Natural killer cell treated with Interleukin-12 subunit alpha and Interleukin-12 subunit beta and Interleukin-15 and Interleukin-18, amount 100 ng/mL, for 72 hours (primary cell): ENCODE data around the gene PRR14L. TPM values are rescaled to one million over a fixed set of nuclear protein-coding genes. Genes with fewer than 3 reads are reported as not detected.
"Not testable (repeated sequence)": the region's sequence is repeated elsewhere in the genome, so short reads cannot be mapped to it uniquely, and the experiment has no call there.

Source experiments
- ATAC-seq, 2 donors: fragments of 150-1000 bp; cut with Tn5 transposase in 1 of 2; sonication (Bioruptor Pico), chemical (Tn5 transposase) in 1 of 2; 2 replicates each; pipeline ENCODE4 v1.10.0; 2021
- DNase-seq: peaks from one replicate; pipeline ENCODE4 v3.0.0; 2022; ENCODE audit warnings: low spot score
- H3K27ac Mint-ChIP-seq, 2 donors: 1 replicate in 1 of 2; 2 replicates in 1 of 2; pipeline ENCODE4 v1.8.0; 2022; ENCODE audit warnings: mixed read lengths in 2 of 2, mild to moderate bottlenecking in 1 of 2, moderate library complexity in 1 of 2
- H3K27me3 Mint-ChIP-seq, 2 donors: 1 replicate in 1 of 2; 2 replicates in 1 of 2; pipeline ENCODE4 v1.8.0; 2022; ENCODE audit warnings: mixed read lengths in 2 of 2
- H3K36me3 Mint-ChIP-seq: one replicate; pipeline ENCODE4 v1.8.0; 2022; ENCODE audit warnings: mixed read lengths
- H3K4me1 Mint-ChIP-seq, 2 donors: 1 replicate in 1 of 2; 2 replicates in 1 of 2; pipeline ENCODE4 v1.8.0; 2022; ENCODE audit warnings: low read depth in 2 of 2, mixed read lengths in 2 of 2, mild to moderate bottlenecking in 1 of 2
- H3K4me3 Mint-ChIP-seq: one replicate; pipeline ENCODE4 v1.8.0; 2022; ENCODE audit warnings: mixed read lengths
- H3K9me3 Mint-ChIP-seq: 2 replicates; pipeline ENCODE4 v1.8.0; 2022; ENCODE audit warnings: mixed read lengths
- total RNA-seq, 2 donors: library from RNA; stranded (reverse); gene quantifications; one replicate each; pipeline ENCODE4 v1.2.3, GENCODE V29; 2022

Gene PRR14L
- total RNA-seq, 2 donors from 2014 or later: 80.4 to 99.0 TPM

DNA sequence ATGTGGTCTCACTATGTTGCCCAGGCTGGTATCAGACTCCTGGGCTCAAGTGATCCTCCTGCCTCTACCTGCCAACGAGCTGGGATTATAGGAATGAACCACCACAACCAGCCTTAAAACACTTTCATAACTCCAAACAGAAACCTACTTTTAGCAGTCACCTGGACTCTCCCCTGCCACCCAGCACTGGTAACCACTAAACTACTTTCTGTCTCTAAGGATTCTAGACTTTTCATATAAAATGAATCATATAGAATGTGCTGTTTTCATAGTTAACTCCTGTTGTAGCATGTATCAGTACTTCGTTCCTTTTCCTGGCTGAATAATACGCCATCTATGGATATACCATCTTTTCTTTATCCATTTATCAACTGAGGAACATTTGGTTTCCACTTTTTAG lies 58.5 kb downstream of the PRR14L start:
- H3K27me3 Mint-ChIP-seq: no peaks in the 10 kb centered on the region
- ATAC-seq (no peak), DNase-seq (no peak)
- no peaks in the 10 kb centered on the region for H3K9me3 Mint-ChIP-seq
- peaks cover 9% of the 10 kb centered on the region for H3K36me3 Mint-ChIP-seq
- H3K4me1 Mint-ChIP-seq: peaks cover 25 to 27% of the 10 kb centered on the region in 2 donors
- no peak overlapping the region for H3K4me3 Mint-ChIP-seq
- H3K27ac Mint-ChIP-seq: peak overlapping the region; percentile 78 to 82

- H3K27ac Mint-ChIP-seq: peak overlapping the region in 1 of 2 donors; percentile 37
- H3K27me3 Mint-ChIP-seq: no peaks in the 10 kb centered on the region
- peaks cover 20% of the 10 kb centered on the region for H3K36me3 Mint-ChIP-seq
These were observed 66.5 kb downstream of the PRR14L start for GRCh38 chr22:31683181-31684105.

GRCh38 chr22:31682751-31683150 lies 67.2 kb downstream of the PRR14L start:
- DNase-seq (no peak), ATAC-seq (peak in 1 of 2 donors; percentile 38)
- H3K36me3 Mint-ChIP-seq: peaks cover 15% of the 10 kb centered on the region
- H3K4me1 Mint-ChIP-seq: peaks cover 0 to 7% of the 10 kb centered on the region in 2 donors
- no peaks in the 10 kb centered on the region for H3K27me3 Mint-ChIP-seq
- H3K27ac Mint-ChIP-seq: no peak overlapping the region
- H3K4me3 Mint-ChIP-seq: no peak overlapping the region
- no peaks in the 10 kb centered on the region for H3K9me3 Mint-ChIP-seq

More at GRCh38 chr22:31683181-31684105, 66.5 kb downstream of the PRR14L start:
- Mint-ChIP-seq H3K9me3 (no peaks in the 10 kb centered on the region), H3K4me1 (peaks cover 0 to 7% of the 10 kb centered on the region in 2 donors), H3K4me3 (no peak overlapping the region)
- DNase-seq (no peak), ATAC-seq (peak in 1 of 2 donors; percentile 50)

GRCh38 chr22:31681349-31682345 lies 68.3 kb downstream of the PRR14L start:
- Mint-ChIP-seq H3K27ac (no peak overlapping the region), H3K36me3 (peaks cover 15% of the 10 kb centered on the region), H3K9me3 (no peaks in the 10 kb centered on the region), H3K4me1 (peaks cover 5 to 11% of the 10 kb centered on the region in 2 donors), H3K27me3 (no peaks in the 10 kb centered on the region), H3K4me3 (no peak overlapping the region)
- no peak for DNase-seq
- no peak for ATAC-seq

DNA sequence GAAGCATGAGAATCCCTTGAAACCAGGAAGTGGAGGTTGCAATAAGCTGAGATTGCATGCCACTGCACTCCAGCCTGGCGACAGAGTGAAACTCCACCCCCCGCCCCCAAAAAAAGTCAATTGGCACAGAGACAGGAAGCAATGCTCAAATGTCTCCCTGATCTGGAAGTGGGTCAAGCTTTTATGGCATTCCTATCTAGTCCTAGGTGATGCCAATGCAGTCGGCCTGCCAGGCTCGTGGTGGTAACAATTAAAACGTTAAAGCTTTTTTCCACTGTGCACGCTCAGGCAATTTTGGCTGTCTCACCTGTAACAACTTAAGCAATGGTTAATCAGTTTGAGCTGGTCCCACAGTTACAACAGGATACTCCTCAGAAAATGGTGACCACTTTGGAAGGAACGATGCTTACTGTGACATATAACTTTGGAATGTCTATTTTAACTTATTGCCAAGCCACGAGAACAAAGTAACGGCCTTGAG lies 69.0 kb downstream of the PRR14L start:
- DNase-seq (no peak), ATAC-seq (no peak)
- Mint-ChIP-seq H3K4me1 (peaks cover 13 to 17% of the 10 kb centered on the region in 2 donors), H3K4me3 (no peak overlapping the region), H3K36me3 (peaks cover 15% of the 10 kb centered on the region), H3K9me3 (no peaks in the 10 kb centered on the region), H3K27ac (no peak overlapping the region), H3K27me3 (no peaks in the 10 kb centered on the region)

- no peak for DNase-seq
- Mint-ChIP-seq H3K36me3 (no peaks in the 10 kb centered on the region), H3K27me3 (no peaks in the 10 kb centered on the region), H3K4me3 (no peak overlapping the region), H3K27ac (no peak overlapping the region), H3K4me1 (peaks cover 13 to 14% of the 10 kb centered on the region in 2 donors), H3K9me3 (no peaks in the 10 kb centered on the region)
- no peak for ATAC-seq
These were observed 71.2 kb downstream of the PRR14L start for GRCh38 chr22:31678748-31679147.

GRCh38 chr22:31676700-31677099 lies 73.2 kb downstream of the PRR14L start:
- Mint-ChIP-seq H3K27me3 (no peaks in the 10 kb centered on the region), H3K9me3 (no peaks in the 10 kb centered on the region), H3K36me3 (no peaks in the 10 kb centered on the region), H3K4me1 (peaks cover 13 to 14% of the 10 kb centered on the region in 2 donors), H3K4me3 (peak overlapping the region; percentile 99), H3K27ac (peak overlapping the region; percentile 95 to 96)
- DNase-seq (peak; percentile 97), ATAC-seq (peak; percentile 100)

DNA sequence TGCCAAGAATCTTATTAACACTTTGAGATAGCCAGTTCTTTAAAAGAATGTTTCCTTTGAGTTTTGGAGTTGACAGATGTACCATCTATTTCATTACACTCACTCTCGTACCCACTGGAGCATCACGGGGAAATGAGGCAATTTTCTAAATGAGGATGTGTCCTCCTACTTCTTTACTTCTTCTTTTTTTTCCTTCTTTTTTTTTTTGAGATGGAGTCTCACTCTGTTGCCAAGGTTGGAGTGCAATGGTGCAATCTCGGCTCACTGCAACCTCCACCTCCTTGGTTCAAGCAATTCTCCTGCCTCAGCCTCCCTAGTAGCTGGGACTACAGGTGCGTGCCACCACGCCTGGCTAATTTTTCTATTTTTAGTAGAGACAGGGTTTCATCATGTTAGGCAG lies 75.7 kb downstream of the PRR14L start:
- peaks cover 10 to 13% of the 10 kb centered on the region in 2 donors for H3K4me1 Mint-ChIP-seq
- H3K27ac Mint-ChIP-seq, H3K9me3 Mint-ChIP-seq, ATAC-seq, H3K4me3 Mint-ChIP-seq, H3K27me3 Mint-ChIP-seq, DNase-seq, H3K36me3 Mint-ChIP-seq: not testable (repeated sequence)

GRCh38 chr22:31668849-31669248 lies 81.1 kb downstream of the PRR14L start:
- not testable (repeated sequence) for H3K36me3 Mint-ChIP-seq, H3K27me3 Mint-ChIP-seq, H3K27ac Mint-ChIP-seq, DNase-seq, H3K9me3 Mint-ChIP-seq, H3K4me3 Mint-ChIP-seq, H3K4me1 Mint-ChIP-seq, ATAC-seq

- H3K4me1 Mint-ChIP-seq: peaks cover 27% of the 10 kb centered on the region in 2 donors
These were observed 87.3 kb downstream of the PRR14L start for GRCh38 chr22:31662668-31663037.

DNA sequence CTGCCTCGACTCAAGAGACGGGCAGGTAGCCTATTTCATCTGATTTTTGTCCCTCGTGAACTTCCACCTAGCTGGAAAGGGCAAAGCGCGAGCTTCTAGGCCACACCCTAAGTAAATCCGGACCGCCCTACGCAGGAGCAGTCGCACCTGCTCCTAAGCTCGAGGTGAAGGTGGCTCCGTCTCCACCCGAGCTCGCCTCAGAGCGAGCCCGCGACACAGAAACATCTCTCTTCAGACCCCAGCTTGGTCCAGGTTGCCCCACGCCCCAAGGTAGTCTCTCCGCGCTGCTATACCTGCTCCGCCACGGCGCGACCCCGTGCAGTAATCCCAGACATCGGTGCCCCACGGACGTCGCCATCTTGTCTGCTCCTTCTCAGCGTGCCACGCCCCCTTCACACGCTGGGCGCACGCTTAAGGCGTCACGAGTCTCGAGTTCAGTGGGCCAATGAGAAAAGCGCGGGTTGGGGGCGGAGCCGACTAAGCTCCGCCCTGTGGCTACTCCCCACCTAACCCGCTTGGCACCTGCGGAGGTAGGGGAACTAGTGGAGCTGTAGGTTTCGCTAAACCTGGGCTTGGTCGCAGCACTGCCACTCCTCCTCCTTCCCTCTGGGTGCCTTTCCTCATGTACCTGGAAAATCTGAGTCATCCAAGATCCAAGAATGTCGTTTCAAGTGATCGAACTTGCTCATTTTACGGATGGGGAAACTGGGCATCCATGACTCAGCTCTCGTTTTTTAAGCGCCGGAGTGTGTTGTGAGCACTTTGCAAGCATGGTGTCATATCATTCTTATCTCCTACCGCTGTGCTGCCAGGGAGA lies 87.9 kb downstream of the PRR14L start, which contains the start of gene PISD:
Gene PISD (minus strand): TSS at position 365 of the 817 bp plus-strand sequence. CDS start 7 bp downstream, at position 358.
- peak; percentile 95 for DNase-seq
- ATAC-seq: peak; percentile 95 to 98
- H3K36me3 Mint-ChIP-seq: no peaks in the 10 kb centered on the region
- H3K27ac Mint-ChIP-seq: peak within 1 kb of the TSS; percentile 87 to 89
- H3K4me1 Mint-ChIP-seq: peaks cover 27% of the 10 kb centered on the region in 2 donors
- H3K27me3 Mint-ChIP-seq: no peaks in the 10 kb centered on the region
- H3K4me3 Mint-ChIP-seq: peak within 1 kb of the TSS; percentile 94
- no peaks in the 10 kb centered on the region for H3K9me3 Mint-ChIP-seq

More at GRCh38 chr22:31662668-31663037, 87.3 kb downstream of the PRR14L start:
- Mint-ChIP-seq H3K9me3 (no peaks in the 10 kb centered on the region), H3K27ac (peak overlapping the region; percentile 87 to 89), H3K27me3 (no peaks in the 10 kb centered on the region), H3K4me3 (peak overlapping the region; percentile 94), H3K36me3 (no peaks in the 10 kb centered on the region)
- DNase-seq (no peak), ATAC-seq (no peak)

GRCh38 chr22:31660860-31661341 lies 89.0 kb downstream of the PRR14L start:
- peak; percentile 67 to 78 for ATAC-seq
- not testable (repeated sequence) for H3K9me3 Mint-ChIP-seq, H3K27me3 Mint-ChIP-seq, H3K36me3 Mint-ChIP-seq, DNase-seq
- peaks cover 27 to 30% of the 10 kb centered on the region in 2 donors for H3K4me1 Mint-ChIP-seq
- peak overlapping the region; percentile 94 for H3K4me3 Mint-ChIP-seq
- H3K27ac Mint-ChIP-seq: peak overlapping the region; percentile 87 to 89
